ENCODE data around the gene NUP210. TPM values are rescaled to one million over a fixed set of nuclear protein-coding genes. Genes with fewer than 3 reads are reported as not detected.
"Not testable (repeated sequence)": the region's sequence is repeated elsewhere in the genome, so short reads cannot be mapped to it uniquely, and the experiment has no call there.

NUP210 gene
- total and polyA plus RNA-seq, 2 donors, result 1.8 to 3.3 TPM

DNA sequence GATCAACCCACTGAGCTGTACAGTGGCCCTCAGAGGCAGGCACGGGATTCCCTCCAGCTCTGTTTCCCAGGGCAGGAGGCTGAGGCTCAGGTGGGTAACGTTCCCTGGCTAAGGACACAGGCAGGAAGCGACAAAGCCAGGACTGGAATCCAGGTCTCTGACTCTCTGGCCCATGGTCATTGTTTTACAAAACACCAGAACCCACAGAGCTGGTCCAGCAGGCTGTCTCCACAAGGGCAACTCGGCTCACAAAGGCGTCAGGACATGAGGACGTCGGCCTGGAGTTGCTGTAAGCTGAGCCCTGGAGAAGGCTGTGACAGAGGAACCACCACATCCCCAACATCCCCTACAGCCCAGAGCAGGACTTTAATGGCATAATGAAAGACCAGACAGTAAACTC lies 30.7 kb downstream of the NUP210 start:
- 70% methylated on average over 7 of the region's 7 CpGs for WGBS
- no peaks in the 10 kb centered on the region for H3K36me3 ChIP-seq (ENCODE audit: insufficient read depth)
- H3K4me1 ChIP-seq (ENCODE audit: insufficient read depth), result no peaks in the 10 kb centered on the region
- H3K27ac ChIP-seq (ENCODE audit: low read depth), result no peak overlapping the region
- no peak for DNase-seq (ENCODE audit: extremely low spot score)
- no peak overlapping the region for H3K4me3 ChIP-seq (ENCODE audit: low read depth, low read length)

DNA sequence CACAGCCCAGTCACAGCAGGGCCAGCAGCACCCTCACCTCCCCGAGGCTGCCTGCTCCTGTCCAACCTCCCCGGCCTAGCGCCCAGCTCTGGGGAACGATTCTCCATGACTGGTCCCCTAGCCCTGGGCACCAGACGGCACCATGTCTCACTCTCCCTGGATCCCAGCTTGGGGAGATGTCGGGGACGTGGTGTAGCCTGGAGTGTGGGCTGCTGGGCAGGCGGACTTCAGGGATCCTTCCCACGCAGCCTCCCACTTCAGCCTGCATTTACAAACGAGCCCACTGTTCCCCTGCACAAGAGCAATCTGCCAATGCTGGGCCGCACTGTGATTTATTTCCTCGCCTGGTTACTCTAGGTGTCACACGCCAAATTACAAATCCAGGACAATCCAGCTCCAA lies 31.3 kb downstream of the NUP210 start:
- H3K4me3 ChIP-seq (ENCODE audit: low read depth, low read length), result no peak overlapping the region
- no peak overlapping the region for H3K27ac ChIP-seq (ENCODE audit: low read depth)
- 90% methylated on average over 13 of the region's 13 CpGs for WGBS
- no peaks in the 10 kb centered on the region for H3K36me3 ChIP-seq (ENCODE audit: insufficient read depth)
- no peaks in the 10 kb centered on the region for H3K4me1 ChIP-seq (ENCODE audit: insufficient read depth)
- DNase-seq (ENCODE audit: extremely low spot score), result no peak

DNA sequence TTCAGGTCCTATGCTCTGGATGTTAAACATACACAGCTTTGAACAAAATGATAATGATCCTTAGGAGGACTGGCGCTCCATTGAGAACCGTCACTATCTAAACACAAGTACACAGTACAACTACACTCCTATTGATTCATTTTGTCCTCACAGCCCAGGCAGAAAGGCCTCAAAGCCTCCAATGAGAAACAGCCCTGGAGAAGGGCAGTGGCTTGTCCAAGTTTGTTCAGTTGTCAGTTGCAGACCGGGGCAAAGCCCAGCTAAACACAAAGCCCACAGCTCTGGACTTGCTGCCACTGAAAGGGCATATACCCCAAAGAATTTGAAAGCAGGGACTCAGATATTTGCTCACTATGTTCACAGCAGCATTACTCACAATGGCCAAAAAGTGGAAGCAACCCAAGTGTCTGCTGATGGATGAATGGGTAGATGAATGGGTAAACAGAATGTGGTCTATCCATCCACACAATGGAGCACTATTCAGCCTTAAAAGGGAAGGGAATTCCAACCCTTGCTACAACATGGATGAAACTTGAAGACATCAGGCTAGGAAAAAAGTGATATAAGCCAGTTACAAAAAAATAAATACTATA lies 34.7 kb downstream of the NUP210 start:
- no peak for DNase-seq (ENCODE audit: extremely low spot score)
- H3K4me3 ChIP-seq (ENCODE audit: low read depth, low read length), result no peak overlapping the region
- 71% methylated on average over 3 of the region's 3 CpGs for WGBS
- no peaks in the 10 kb centered on the region for H3K36me3 ChIP-seq (ENCODE audit: insufficient read depth)
- H3K27ac ChIP-seq (ENCODE audit: low read depth), result no peak overlapping the region
- H3K4me1 ChIP-seq (ENCODE audit: insufficient read depth), result no peaks in the 10 kb centered on the region

DNA sequence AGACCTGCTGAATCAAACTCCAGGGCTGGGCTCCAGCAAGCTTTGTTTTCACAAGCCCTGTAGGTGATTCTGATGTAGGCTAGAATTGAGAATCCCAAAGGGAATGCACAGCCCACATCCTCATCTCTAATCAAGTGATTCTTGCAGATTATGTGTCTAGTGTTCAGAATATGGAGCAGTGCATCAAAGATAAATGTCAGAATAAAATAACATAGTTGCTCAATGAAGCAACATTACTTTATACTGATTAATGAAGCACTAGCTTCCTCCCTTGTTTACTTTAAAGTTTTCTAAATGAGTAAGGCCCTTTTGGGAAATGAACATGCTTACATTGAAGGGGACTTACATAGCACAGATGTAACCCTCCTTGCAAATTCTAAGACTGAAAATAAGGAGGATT lies 39.2 kb downstream of the NUP210 start:
- Histone ChIP-seq H3K36me3 (ENCODE audit: insufficient read depth) (no peaks in the 10 kb centered on the region), H3K4me1 (ENCODE audit: insufficient read depth) (no peaks in the 10 kb centered on the region), H3K4me3 (ENCODE audit: low read depth, low read length) (no peak overlapping the region), H3K27ac (ENCODE audit: low read depth) (no peak overlapping the region)
- no peak for DNase-seq (ENCODE audit: extremely low spot score)

DNA sequence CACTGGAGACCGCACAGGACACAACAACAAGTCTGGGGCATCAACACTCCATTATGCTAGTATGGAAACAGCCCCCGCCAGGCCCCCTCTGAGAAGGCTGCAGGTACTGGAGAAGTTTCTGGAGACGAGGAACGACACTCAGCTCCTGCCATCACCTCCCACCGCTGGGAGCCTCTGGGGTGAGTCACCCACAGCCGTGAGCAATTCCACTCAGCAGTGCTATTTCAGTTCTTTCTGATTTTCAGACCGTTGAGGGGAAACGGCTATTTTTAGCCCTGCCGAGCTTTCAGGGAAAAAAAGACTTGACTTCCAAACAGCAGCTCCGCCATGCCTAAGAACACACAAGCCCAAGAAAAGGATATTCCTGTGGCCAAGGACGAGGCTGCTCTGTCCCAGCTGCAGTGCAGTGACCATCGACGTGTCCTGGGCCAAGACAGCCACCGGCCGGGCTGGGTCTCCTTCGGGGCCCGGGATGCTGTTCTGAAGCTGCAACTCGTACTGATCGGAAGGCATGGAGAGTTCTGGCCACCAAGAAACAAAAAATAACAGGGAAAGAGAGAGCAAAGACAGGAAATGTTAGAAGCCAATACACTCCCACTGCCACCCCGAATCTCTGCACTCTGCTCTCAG lies 40.8 kb downstream of the NUP210 start:
- no peak for DNase-seq (ENCODE audit: extremely low spot score)
- Histone ChIP-seq H3K4me1 (ENCODE audit: insufficient read depth) (no peaks in the 10 kb centered on the region), H3K36me3 (ENCODE audit: insufficient read depth) (no peaks in the 10 kb centered on the region), H3K27ac (ENCODE audit: low read depth) (no peak overlapping the region), H3K4me3 (ENCODE audit: low read depth, low read length) (no peak overlapping the region)
- 52% methylated on average over 20 of the region's 20 CpGs for WGBS

DNA sequence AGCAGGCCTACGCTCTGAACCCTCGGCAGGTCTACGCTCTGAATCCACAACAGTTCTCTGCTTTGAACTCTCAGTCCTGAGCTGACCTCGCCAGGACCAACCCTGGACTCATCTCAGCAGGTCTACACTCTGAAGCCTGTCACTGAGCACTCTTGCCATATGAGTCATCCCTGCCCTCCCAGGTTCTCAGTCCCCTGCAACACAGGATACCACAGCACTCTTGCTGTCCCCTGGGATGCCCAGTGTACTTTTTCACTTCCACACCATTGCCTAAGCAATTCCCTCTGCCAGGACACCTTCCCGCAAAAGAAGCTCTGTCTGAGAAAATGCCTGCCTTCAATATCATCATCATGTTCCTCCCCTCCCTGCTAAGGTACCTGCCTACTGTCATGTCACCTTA lies 42.0 kb downstream of the NUP210 start:
- WGBS, result 95% methylated on average over 5 of the region's 5 CpGs
- no peak for DNase-seq (ENCODE audit: extremely low spot score)
- Histone ChIP-seq H3K36me3 (ENCODE audit: insufficient read depth) (no peaks in the 10 kb centered on the region), H3K4me3 (ENCODE audit: low read depth, low read length) (no peak overlapping the region), H3K27ac (ENCODE audit: low read depth) (no peak overlapping the region), H3K4me1 (ENCODE audit: insufficient read depth) (no peaks in the 10 kb centered on the region)

DNA sequence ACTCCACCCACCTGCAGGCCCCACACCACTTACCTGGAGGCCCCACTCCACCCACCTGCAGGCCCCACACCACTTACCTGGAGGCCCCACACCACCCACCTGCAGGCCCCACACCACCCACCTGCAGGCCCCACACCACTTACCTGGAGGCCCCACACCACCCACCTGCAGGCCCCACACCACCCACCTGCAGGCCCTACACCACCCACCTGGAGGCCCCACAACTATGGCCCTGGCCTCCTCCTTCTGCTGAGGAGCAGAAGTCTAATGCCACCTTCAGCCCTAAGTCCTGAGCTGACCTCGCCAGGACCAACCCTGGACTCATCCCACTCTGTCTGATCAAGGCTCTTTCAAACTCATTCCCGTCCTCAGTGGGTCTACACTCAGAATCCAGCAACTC lies 42.4 kb downstream of the NUP210 start:
- WGBS, result 99% methylated on average over 2 of the region's 2 CpGs
- DNase-seq (ENCODE audit: extremely low spot score); H3K36me3 ChIP-seq (ENCODE audit: insufficient read depth); H3K4me3 ChIP-seq (ENCODE audit: low read depth, low read length); H3K27ac ChIP-seq (ENCODE audit: low read depth); H3K4me1 ChIP-seq (ENCODE audit: insufficient read depth): not testable (repeated sequence)

DNA sequence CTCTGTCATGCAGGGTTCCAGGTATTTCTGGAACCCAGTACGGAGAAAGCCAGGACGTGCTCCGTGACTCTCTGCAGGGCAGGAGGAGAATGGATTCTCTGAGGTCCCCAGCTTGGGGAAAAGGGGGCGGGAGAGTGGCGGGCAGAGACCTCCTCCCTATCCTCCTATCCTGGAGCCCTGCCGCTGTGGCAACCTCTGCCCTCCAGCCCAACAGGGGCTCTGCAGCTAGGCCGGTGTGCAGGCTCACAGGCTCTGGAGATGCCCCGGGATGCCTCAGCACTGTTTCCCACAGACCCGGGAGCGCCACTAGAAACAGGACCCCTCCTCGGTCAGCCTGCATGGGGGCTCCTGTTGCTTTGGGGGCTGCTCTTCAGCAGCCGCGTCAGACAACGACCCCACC lies 43.1 kb downstream of the NUP210 start:
- Histone ChIP-seq H3K4me3 (ENCODE audit: low read depth, low read length) (no peak overlapping the region), H3K4me1 (ENCODE audit: insufficient read depth) (no peaks in the 10 kb centered on the region), H3K36me3 (ENCODE audit: insufficient read depth) (no peaks in the 10 kb centered on the region), H3K27ac (ENCODE audit: low read depth) (no peak overlapping the region)
- 93% methylated on average over 14 of the region's 14 CpGs for WGBS
- no peak for DNase-seq (ENCODE audit: extremely low spot score)

DNA sequence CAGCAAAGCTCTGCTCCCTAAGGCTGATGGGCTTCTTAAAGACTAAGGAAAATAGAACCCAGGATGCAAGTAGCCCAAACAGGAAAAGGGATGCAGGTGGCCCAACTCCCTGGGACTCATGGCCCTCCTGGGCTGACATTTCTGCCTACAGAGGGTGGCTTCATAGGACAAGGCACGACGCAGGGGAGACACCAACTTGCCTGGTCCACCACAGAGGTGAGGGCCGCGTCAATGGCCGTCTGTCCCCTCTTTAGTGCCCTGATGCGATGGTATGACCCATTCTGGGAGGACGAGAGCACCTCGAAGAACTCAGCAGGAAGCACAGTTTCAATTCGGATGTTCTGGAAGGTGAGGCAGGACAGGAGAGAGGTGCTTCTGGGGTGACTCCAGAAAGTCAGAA lies 44.0 kb downstream of the NUP210 start:
- H3K36me3 ChIP-seq (ENCODE audit: insufficient read depth), result no peaks in the 10 kb centered on the region
- H3K4me1 ChIP-seq (ENCODE audit: insufficient read depth), result no peaks in the 10 kb centered on the region
- WGBS, result 95% methylated on average over 9 of the region's 9 CpGs
- no peak overlapping the region for H3K27ac ChIP-seq (ENCODE audit: low read depth)
- H3K4me3 ChIP-seq (ENCODE audit: low read depth, low read length), result no peak overlapping the region
- DNase-seq (ENCODE audit: extremely low spot score), result no peak

DNA sequence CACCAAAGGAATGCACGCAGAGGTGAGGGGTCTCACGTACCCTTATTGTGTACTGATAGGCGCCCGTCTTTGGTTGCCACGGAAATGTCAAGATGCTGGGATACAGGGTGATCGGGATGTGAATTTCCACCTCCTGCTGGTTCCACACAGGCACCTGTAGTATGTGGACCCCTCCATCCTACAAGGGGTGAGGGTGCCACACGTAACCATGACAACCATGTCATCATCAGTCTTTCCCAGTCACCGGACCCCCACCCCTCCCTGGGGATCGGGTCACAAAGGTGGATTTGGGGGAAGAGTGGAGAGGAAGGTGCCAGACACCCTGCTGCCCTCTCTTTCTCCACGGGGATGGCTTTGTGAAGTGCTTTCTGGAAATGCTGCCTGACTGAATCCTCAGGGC lies 44.7 kb downstream of the NUP210 start:
- no peak for DNase-seq (ENCODE audit: extremely low spot score)
- Histone ChIP-seq H3K4me3 (ENCODE audit: low read depth, low read length) (no peak overlapping the region), H3K4me1 (ENCODE audit: insufficient read depth) (no peaks in the 10 kb centered on the region), H3K36me3 (ENCODE audit: insufficient read depth) (no peaks in the 10 kb centered on the region), H3K27ac (ENCODE audit: low read depth) (no peak overlapping the region)
- 84% methylated on average over 10 of the region's 10 CpGs for WGBS

DNA sequence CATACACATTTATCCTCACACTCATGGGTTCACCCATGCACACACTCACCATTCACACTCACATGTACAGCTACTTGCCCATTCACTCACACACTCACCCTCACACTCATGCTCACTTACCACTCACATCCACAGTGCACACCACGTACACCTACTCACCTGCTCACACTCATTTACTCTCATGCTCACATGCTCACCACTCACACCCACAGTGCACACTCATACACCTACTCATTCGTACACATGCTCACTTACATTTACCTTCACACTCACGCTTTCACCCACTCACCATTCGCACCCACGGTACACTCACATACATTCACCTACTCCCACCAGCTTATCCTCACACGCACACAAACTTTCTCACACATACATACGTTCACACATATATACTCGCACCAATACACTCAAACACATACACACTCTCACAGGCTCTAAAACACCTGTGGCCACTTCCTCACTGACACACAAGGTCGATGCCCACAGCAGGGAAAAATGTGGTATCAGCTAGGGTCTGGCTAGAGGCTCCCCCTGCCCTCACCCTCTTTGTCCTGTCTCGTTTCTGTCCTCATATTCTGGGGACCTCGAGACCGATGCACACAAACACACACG lies 46.0 kb downstream of the NUP210 start:
- DNase-seq (ENCODE audit: extremely low spot score), result no peak
- H3K4me3 ChIP-seq (ENCODE audit: low read depth, low read length), result no peak overlapping the region
- H3K36me3 ChIP-seq (ENCODE audit: insufficient read depth), result no peaks in the 10 kb centered on the region
- H3K27ac ChIP-seq (ENCODE audit: low read depth), result no peak overlapping the region
- WGBS, result 93% methylated on average over 13 of the region's 13 CpGs
- no peaks in the 10 kb centered on the region for H3K4me1 ChIP-seq (ENCODE audit: insufficient read depth)

DNA sequence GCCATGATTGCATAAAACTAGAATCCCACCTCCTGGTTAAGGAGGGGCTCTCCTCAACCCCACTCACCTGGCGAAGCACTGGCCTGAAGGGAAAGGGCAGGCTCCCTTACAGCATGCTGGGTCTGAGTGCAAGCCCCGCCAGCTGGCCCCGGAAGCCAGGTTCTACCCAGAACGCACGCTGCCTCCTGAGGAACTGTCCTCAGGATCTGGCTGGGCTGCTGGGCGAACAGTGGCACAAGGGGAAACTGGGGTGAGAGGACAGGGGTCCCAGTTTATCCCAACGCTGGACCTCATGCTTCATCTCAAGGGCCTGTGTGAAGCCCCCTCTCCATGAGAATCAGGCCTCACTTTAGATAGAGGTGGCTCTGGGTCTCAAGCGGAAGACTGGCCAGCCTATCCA lies 47.5 kb downstream of the NUP210 start:
- Histone ChIP-seq H3K27ac (ENCODE audit: low read depth) (no peak overlapping the region), H3K4me1 (ENCODE audit: insufficient read depth) (no peaks in the 10 kb centered on the region), H3K36me3 (ENCODE audit: insufficient read depth) (no peaks in the 10 kb centered on the region), H3K4me3 (ENCODE audit: low read depth, low read length) (no peak overlapping the region)
- 89% methylated on average over 8 of the region's 8 CpGs for WGBS
- DNase-seq (ENCODE audit: extremely low spot score), result no peak

DNA sequence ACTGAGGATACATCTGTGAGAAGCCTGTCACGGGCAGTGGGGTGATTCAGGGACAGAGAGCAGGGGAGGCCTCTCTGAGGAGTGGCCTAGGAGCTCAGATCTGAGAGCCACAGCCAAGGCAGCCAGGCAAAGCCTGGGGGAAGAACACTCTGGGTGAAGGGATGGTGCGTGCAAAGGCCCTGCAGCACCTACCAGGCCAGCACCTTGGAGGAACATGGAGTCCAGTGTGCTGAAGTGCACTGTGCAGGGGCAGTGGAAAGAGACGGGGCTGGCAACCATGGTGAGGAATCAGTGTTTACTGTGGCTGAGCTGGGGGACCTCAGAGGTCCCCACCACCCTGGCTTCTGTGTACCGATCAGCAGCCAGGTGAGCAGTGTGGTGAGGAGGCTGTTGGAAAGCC lies 48.0 kb downstream of the NUP210 start:
- H3K27ac ChIP-seq (ENCODE audit: low read depth), result no peak overlapping the region
- no peaks in the 10 kb centered on the region for H3K4me1 ChIP-seq (ENCODE audit: insufficient read depth)
- no peaks in the 10 kb centered on the region for H3K36me3 ChIP-seq (ENCODE audit: insufficient read depth)
- H3K4me3 ChIP-seq (ENCODE audit: low read depth, low read length), result no peak overlapping the region
- DNase-seq (ENCODE audit: extremely low spot score), result no peak
- 90% methylated on average over 4 of the region's 4 CpGs for WGBS
